ENCODE results near the gene SLC6A1. TPM values are rescaled to one million over a fixed set of nuclear protein-coding genes. Genes with fewer than 3 reads are reported as not detected.

SLC6A1 gene
- polyA plus RNA-seq, 2 of the 4 experiments (the other 2 are of a cell fraction) = not detected

GRCh38 chr3:11035757-11036505 is 43.4 kb downstream of the SLC6A1 start:
- FAIRE-seq = no peak
- POLR2A ChIA-PET = no interaction called here

GRCh38 chr3:11037241-11037873 is 44.8 kb downstream of the SLC6A1 start:
- TF ChIP-seq FOSL2 (IDR thresholded peaks at IDR 0.05) (no peak), FOSL2 (CRISPR knock-in tag; IDR thresholded peaks at IDR 0.05) (no peak), ZC3H11A (IDR thresholded peaks at IDR 0.05) (no peak), MAFK (IDR thresholded peaks at IDR 0.05; ENCODE audit: partially characterized antibody) (no peak), PBX3 (IDR thresholded peaks at IDR 0.05) (no peak), ELK1 (IDR thresholded peaks at IDR 0.05; ENCODE audit: low read depth, low read length) (no peak), TP53 (CRISPR knock-in tag; IDR thresholded peaks at IDR 0.05) (no peak), REST (IDR thresholded peaks at IDR 0.05) (no peak), CBX8 (IDR thresholded peaks at IDR 0.05) (no peak), E2F6 (IDR thresholded peaks at IDR 0.05; ENCODE audit: borderline replicate concordance, low read depth) (no peak), EHF (CRISPR knock-in tag; IDR thresholded peaks at IDR 0.05) (no peak), NPAS2 (CRISPR knock-in tag; IDR thresholded peaks at IDR 0.05; ENCODE audit: borderline replicate concordance) (no peak), KDM1A (IDR thresholded peaks at IDR 0.05; ENCODE audit: low read depth) (no peak), TFCP2L1 (CRISPR knock-in tag; IDR thresholded peaks at IDR 0.05) (no peak), CHD4 (IDR thresholded peaks at IDR 0.05; ENCODE audit: borderline replicate concordance) (no peak)
- ATAC-seq (no peak), DNase-seq (ENCODE audit: low read depth in 1 of 2, low spot score in 1 of 2) (no peak), FAIRE-seq (no peak)
- Histone ChIP-seq H3K9me3 (no peaks in the 10 kb centered on the region), H3K4me1 (no peaks in the 10 kb centered on the region), H3K4me3 (no peak overlapping the region), H3K27ac (no peak overlapping the region), H3K4me2 (no peak overlapping the region)
- WGBS (ENCODE audit: missing lambda C conversion rate) = 62% methylated on average over 24 of the region's 24 CpGs
- ChIA-PET CTCF (interaction anchor here (1.0 to 2.4 kb wide), 4 partner anchors 8 to 118 kb away, joined by 3 to 10 read pairs (median 4); no protein-coding TSS in a partner anchor), POLR2A (no interaction called here)

More at GRCh38 chr3:11035757-11036505, 43.4 kb downstream of the SLC6A1 start:
- Histone ChIP-seq H3K27ac (no peak overlapping the region), H3K9me3 (no peaks in the 10 kb centered on the region), H3K4me2 (no peak overlapping the region), H3K4me1 (no peaks in the 10 kb centered on the region), H3K4me3 (no peak overlapping the region)
- ATAC-seq (no peak; a peak in 1 of 6 replicates), DNase-seq (ENCODE audit: low read depth in 1 of 2, low spot score in 1 of 2) (no peak)
- TF ChIP-seq FOSL2 (IDR thresholded peaks at IDR 0.05) = no peak
- TF ChIP-seq FOSL2 (CRISPR knock-in tag; IDR thresholded peaks at IDR 0.05) = no peak
- no peak for TF ChIP-seq ZNF302 (CRISPR knock-in tag; IDR thresholded peaks at IDR 0.05)
- TF ChIP-seq CHD4 (IDR thresholded peaks at IDR 0.05; ENCODE audit: borderline replicate concordance) = no peak
- no peak for TF ChIP-seq EHF (CRISPR knock-in tag; IDR thresholded peaks at IDR 0.05)
- no peak for TF ChIP-seq CHD2 (IDR thresholded peaks at IDR 0.05; ENCODE audit: low read length, partially characterized antibody)
- no peak for TF ChIP-seq ESRRA (IDR thresholded peaks at IDR 0.05; ENCODE audit: borderline replicate concordance, low read length)
- no peak for TF ChIP-seq EP300 (IDR thresholded peaks at IDR 0.05)
- no peak for TF ChIP-seq FOSB (CRISPR knock-in tag; IDR thresholded peaks at IDR 0.05)
- WGBS (ENCODE audit: missing lambda C conversion rate) = 60% methylated on average over 19 of the region's 19 CpGs
- CTCF ChIA-PET = interaction anchor here (0.9 to 2.4 kb wide), 3 partner anchors 10 to 27 kb away, joined by 3 to 10 read pairs (median 4); no protein-coding TSS in a partner anchor

Data from A549 (cell line).